HT-29 (cell line): ENCODE results near the gene FRMPD2. TPM values are rescaled to one million over a fixed set of nuclear protein-coding genes. Genes with fewer than 3 reads are reported as not detected.

Experiments used
- DNase-seq: peaks from one replicate; pipeline ENCODE4 v3.0.0-alpha.2; 2015; ENCODE audit warnings: low spot score
- total RNA-seq: library from RNA; depleted of rRNA; stranded (reverse); fragments of >200 nt; shearing (Covaris generic); gene quantifications from 2 replicates; pipeline ENCODE4 v1.2.3, GENCODE V29; 2014; rRNA removed

The FRMPD2 gene, protein sequence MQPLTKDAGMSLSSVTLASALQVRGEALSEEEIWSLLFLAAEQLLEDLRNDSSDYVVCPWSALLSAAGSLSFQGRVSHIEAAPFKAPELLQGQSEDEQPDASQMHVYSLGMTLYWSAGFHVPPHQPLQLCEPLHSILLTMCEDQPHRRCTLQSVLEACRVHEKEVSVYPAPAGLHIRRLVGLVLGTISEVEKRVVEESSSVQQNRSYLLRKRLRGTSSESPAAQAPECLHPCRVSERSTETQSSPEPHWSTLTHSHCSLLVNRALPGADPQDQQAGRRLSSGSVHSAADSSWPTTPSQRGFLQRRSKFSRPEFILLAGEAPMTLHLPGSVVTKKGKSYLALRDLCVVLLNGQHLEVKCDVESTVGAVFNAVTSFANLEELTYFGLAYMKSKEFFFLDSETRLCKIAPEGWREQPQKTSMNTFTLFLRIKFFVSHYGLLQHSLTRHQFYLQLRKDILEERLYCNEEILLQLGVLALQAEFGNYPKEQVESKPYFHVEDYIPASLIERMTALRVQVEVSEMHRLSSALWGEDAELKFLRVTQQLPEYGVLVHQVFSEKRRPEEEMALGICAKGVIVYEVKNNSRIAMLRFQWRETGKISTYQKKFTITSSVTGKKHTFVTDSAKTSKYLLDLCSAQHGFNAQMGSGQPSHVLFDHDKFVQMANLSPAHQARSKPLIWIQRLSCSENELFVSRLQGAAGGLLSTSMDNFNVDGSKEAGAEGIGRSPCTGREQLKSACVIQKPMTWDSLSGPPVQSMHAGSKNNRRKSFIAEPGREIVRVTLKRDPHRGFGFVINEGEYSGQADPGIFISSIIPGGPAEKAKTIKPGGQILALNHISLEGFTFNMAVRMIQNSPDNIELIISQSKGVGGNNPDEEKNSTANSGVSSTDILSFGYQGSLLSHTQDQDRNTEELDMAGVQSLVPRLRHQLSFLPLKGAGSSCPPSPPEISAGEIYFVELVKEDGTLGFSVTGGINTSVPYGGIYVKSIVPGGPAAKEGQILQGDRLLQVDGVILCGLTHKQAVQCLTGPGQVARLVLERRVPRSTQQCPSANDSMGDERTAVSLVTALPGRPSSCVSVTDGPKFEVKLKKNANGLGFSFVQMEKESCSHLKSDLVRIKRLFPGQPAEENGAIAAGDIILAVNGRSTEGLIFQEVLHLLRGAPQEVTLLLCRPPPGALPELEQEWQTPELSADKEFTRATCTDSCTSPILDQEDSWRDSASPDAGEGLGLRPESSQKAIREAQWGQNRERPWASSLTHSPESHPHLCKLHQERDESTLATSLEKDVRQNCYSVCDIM (N-terminal part only)
- not detected in 2 replicates for total RNA-seq

GRCh38 chr10:48274636-48275035, at the start of gene FRMPD2:
Gene FRMPD2 (minus strand): TSS chr10:48274696. CDS start chr10:48274567, 129 bp downstream.
- no peak for DNase-seq

GRCh38 chr10:48322017-48322416, 47.5 kb upstream of the FRMPD2 start:
- no peak for DNase-seq

GRCh38 chr10:48317321-48317990, 43.0 kb upstream of the FRMPD2 start:
- DNase-seq: no peak

DNA sequence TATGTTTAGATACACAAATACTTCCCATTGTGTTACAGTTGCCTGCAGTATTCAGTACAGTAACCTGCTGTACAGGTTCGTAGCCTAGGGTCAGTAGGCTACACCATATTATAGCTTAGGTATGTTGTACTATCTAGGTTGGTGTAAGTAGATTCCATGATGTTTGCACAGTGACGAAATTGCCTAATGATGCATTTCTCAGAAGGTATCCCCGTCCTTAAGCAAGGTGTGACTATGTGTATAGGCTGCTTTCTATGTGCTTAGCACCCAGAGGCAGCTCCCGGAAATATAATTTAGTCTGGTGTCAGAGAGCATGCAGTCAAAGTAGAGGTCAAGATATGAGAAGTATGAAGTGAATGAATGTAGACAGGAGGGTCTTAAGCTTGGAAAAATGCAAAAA, 41.7 kb upstream of the FRMPD2 start:
- DNase-seq: no peak

GRCh38 chr10:48314107-48314506, 39.6 kb upstream of the FRMPD2 start:
- no peak for DNase-seq

GRCh38 chr10:48309711-48310226, 35.3 kb upstream of the FRMPD2 start:
- DNase-seq: peak; percentile 54

DNA sequence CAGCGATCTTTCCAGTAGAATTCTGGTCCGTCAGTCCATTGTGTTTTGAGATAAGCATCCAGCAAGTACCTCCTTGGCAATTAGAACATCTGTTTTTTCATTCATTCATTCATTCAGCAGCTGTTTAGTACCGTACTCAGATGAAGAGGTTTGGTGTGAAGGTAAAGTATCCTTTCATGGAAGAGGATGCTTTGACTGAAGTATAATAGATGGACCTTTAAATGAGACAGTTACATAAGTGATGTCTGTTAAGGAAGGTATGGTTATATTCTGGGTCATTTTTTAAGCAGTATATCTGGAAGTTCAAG, 33.2 kb upstream of the FRMPD2 start:
- DNase-seq: no peak

GRCh38 chr10:48306870-48307710, 32.6 kb upstream of the FRMPD2 start:
- peak; percentile 35 for DNase-seq

- DNase-seq: peak; percentile 85
Measured at GRCh38 chr10:48306265-48306869, 31.9 kb upstream of the FRMPD2 start, which contains the start of gene MAPK8. Gene MAPK8 (plus strand): TSS chr10:48306677. CDS start chr10:48401661, 94,984 bp downstream.

GRCh38 chr10:48305905-48306264, 31.4 kb upstream of the FRMPD2 start:
- DNase-seq: peak; percentile 9

DNA sequence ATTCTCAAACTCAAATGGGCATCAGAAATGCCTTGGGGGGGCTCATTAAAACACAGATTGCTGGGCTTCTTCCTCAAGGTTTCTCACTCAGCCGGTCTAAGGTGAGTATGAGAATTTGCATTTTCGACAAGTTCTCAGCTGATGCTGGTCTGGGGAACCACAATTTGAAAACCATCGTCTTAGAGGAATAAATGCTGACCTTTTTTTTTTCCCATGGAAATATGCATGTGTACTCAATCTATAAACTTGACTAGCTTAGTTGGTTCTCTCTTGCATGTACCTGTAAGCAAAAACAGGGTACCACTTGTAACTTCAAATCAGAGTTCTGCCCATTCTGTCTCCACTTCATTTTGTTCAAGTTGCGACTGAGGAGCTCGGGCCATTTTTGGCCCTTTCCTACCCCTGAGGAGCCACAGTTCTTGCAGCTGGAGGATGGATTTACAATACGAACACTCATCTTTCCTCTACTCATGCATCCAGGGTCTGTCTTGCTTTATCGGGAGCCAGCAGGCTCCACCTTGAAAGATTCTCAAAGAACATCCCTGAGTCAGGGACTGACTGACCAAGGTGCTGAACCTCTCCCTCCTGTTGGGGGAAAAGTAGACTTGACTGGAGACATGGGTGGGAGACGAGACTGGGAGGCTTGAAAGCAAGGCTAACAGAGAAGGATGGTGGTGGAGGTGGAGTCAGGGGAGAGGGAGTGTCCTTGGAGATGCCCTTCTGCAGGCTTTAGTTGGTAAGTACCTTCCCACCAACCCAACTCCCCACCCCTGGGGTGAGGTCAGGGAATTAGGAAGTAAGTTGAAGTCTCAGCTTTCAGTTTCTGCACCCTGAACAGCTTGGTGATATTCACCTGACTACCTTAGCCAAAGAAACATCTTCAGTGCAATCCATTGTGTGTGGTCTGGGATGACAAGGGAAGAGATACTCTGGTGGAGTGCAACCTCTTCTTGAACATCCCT, 28.3 kb upstream of the FRMPD2 start:
- DNase-seq: no peak

- DNase-seq: no peak
Measured at GRCh38 chr10:48300556-48300955, 26.1 kb upstream of the FRMPD2 start.

DNA sequence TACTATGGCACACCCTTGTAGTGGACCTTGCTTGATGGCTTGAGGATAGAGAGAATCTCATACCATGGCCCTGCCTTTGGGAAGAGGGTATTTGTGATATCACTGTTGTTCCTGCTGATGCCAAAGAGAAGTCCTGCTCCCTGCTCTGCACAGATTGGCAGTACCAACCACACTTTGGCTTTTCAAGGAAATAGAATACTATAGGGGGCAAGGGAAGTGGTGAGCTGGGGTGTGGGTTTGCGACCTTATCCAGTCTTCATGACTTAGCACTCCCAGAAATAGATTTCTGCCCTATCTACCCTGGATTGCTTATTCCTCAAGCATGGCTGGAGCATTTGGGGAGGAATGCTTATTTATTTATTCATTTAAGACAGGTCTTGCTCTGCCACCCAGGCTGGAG, 25.2 kb upstream of the FRMPD2 start:
- no peak for DNase-seq

DNA sequence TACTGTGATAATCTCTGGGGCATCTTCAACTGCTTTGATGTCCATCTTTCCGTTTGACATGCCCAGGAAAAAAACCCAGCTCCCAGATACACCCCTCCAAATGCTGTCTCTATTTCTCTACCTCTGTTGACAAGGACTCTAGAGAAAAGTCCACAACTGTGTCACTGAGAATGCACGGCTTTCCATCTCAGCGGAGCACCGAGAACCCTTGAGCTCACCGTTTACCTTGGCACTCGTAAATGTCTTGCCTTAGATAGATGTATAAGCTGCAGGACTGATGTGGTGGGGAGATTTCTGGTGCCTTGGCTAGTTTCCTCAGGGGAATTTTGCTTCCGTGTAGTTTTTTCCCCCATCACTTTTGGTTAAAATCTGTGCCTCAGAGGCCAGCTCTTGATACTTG, 24.6 kb upstream of the FRMPD2 start:
- DNase-seq: no peak

GRCh38 chr10:48296576-48297098, 22.1 kb upstream of the FRMPD2 start:
- DNase-seq: no peak

- no peak for DNase-seq
Measured at GRCh38 chr10:48294431-48294830, 19.9 kb upstream of the FRMPD2 start.

GRCh38 chr10:48292616-48293015, 18.1 kb upstream of the FRMPD2 start:
- DNase-seq: no peak

- peak; percentile 18 for DNase-seq
Measured at GRCh38 chr10:48291190-48291589, 16.7 kb upstream of the FRMPD2 start.
